Heart left ventricle (tissue), 16 donors: ENCODE data around the gene TTC23L. TPM values are rescaled to one million over a fixed set of nuclear protein-coding genes. Genes with fewer than 3 reads are reported as not detected.

ENCODE experiments used
- ATAC-seq, 4 donors: fragments of 200-7000 bp; cut with Tn5 transposase; one replicate each; pipeline ENCODE4 v1.9.1; 2020 to 2022; ENCODE audit warnings: moderate library complexity in 4 of 4, mild to moderate bottlenecking in 3 of 4, moderate number of reproducible peaks in 1 of 4
- DNase-seq, 5 donors: peaks; one replicate each; pipeline ENCODE4 v3.0.0-alpha.2; 2020
- H3K27ac ChIP-seq, 12 donors: fragments of 200-600 bp; sonication (generic) in 4 of 12; one replicate each; pipeline versions ENCODE4 v1.5.0 to v1.8.0; 2016 to 2022; ENCODE audit warnings: mild to moderate bottlenecking in 2 of 12
- H3K27me3 ChIP-seq, 9 donors: fragments of 200-600 bp; sonication (generic) in 2 of 9; one replicate each; pipeline versions ENCODE4 v1.5.1 to v1.8.0; 2016 to 2022; ENCODE audit warnings: mild to moderate bottlenecking in 3 of 9
- H3K36me3 ChIP-seq, 9 donors: fragments of 200-600 bp; sonication (generic) in 2 of 9; one replicate each; pipeline versions ENCODE4 v1.5.0 to v1.8.0; 2018 to 2022; ENCODE audit warnings: mild to moderate bottlenecking in 2 of 9
- H3K4me1 ChIP-seq, 12 donors: fragments of 200-600 bp; sonication (generic) in 4 of 12; one replicate each; pipeline versions ENCODE4 v1.5.0 to v1.8.0; 2016 to 2022; ENCODE audit warnings: mild to moderate bottlenecking in 3 of 12
- H3K4me3 ChIP-seq, 12 donors: fragments of 200-600 bp; sonication (generic) in 4 of 12; one replicate each; pipeline versions ENCODE4 v1.5.0 to v1.8.0; 2017 to 2022; ENCODE audit warnings: mild to moderate bottlenecking in 9 of 12, moderate library complexity in 4 of 12
- H3K9me3 ChIP-seq, 12 donors: fragments of 200-600 bp; sonication (generic) in 4 of 12; one replicate each; pipeline versions ENCODE4 v1.5.0 to v1.8.0; 2016 to 2022; ENCODE audit warnings: mild to moderate bottlenecking in 1 of 12
- CTCF ChIP-seq, 12 donors: fragments of 200-600 bp; sonication (generic) in 4 of 12; IDR thresholded peaks; one replicate each; pipeline versions ENCODE4 v1.5.0 to v1.8.0; 2018 to 2022; ENCODE audit warnings: antibody characterized with exemption in 12 of 12, mild to moderate bottlenecking in 5 of 12
- POLR2A ChIP-seq, 2 donors: fragments of 450-650 bp; IDR thresholded peaks; one replicate each; pipeline ENCODE4 v1.6.1; 2017; ENCODE audit warnings: antibody characterized with exemption in 2 of 2, mild to moderate bottlenecking in 2 of 2, moderate library complexity in 2 of 2
- WGBS, 4 donors: extraction: QIAGEN DNeasy Blood & Tissue Kit in 2 of 4; methylation state at CpG; one replicate each; pipeline versions ENCODE4 v1.1.5 to v1.1.7; 2013 to 2018; 5-methylcytosine and 5-hydroxymethylcytosine counted together
- intact Hi-C, 10 donors: fragments of 100-400 bp; cut with DNase I; formaldehyde crosslinking; loops; one replicate each; pipeline versions ENCODE4 v1.11.1 to v1.14.2; 2022
- polyA plus RNA-seq, 2 donors: library from polyadenylated mRNA; stranded (reverse); fragments of 200-250 nt; gene quantifications; one replicate each; pipeline ENCODE4 v1.2.3, GENCODE V29; 2013
- total RNA-seq, 9 donors: library from RNA; depleted of rRNA in 2 of 9; stranded (reverse); fragments of >200 nt in 2 of 9; fragmentation: NEBNext Ultra II Directional in 3 of 9; extraction: Animal tissue kit (Norgen Biotek cat#: 25700) in 3 of 9; gene quantifications; one replicate each; pipeline versions ENCODE4 v1.1.0 to v1.2.4, GENCODE V29; 2016 to 2023
- donor health status: ischemic (EF 13 %, LVEDD 7.1; RV severe dilation, severe dysfunction).
- donor health status: healthy with polysubstance abuse.
- donor health status: DM: no; HTN: yes; CAD: no.
- donor health status: DM: no; HTN: no; CAD: no.
- donor health status: ischemic (EF 25% LVEDD 6.9; RV normal size, moderate dysfunction).
- donor health status: ischemic (EF 25% LVEDD 5.7; RV mildly dilated, moderate dysfunction).
- donor health status: healthy.
- donor health status: DM: yes; HTN: yes; CAD: no.
- donor health status: ischemic (EF 35%, LVEDD 5.7; RV mildly dilated, moderate dysfunction).
- donor health status: nonischemic (EF 11% LVEDD 7.7; RV severe dilation, severe dysfunction).
- donor health status: DM: yes; HTN: yes; CAD: no.
- donor health status: PGD.
- donor health status: ischemic (EF 29% LVEDD 5.4; RV normal size, mild dysfunction).
- donor health status: nonischemic (EF 23%, LVEDD 6.1; RV moderate dilation, normal function).

TTC23L gene
- total and polyA plus RNA-seq, 11 donors: 0.06 to 0.69 TPM; not detected in 9

- intact Hi-C loops: loop anchor here in 1 of 10 donors (10.0 kb wide), 1 partner anchor 1486 kb away; the partner anchor contains the start of gene TARS1
- WGBS, 4 donors: 0 to 3% (median 2%) methylated on average over 3 of the region's 3 CpGs
- Histone ChIP-seq H3K27me3 (no peaks in the 10 kb centered on the region), H3K4me3 (peak overlapping the region; percentile 56 to 95 (median 86)), H3K9me3 (no peaks in the 10 kb centered on the region), H3K4me1 (peaks cover 0 to 26% (median 18%) of the 10 kb centered on the region in 12 donors), H3K27ac (peak overlapping the region; percentile 61 to 97 (median 92)), H3K36me3 (peaks cover 0 to 38% (median 20%) of the 10 kb centered on the region in 9 donors)
- ATAC-seq (no peak), DNase-seq (no peak)
- TF ChIP-seq CTCF (IDR thresholded peaks at IDR 0.05) (no peak), POLR2A (IDR thresholded peaks at IDR 0.05) (no peak)
Observed at GRCh38 chr5:34930462-34930844, 91.5 kb downstream of the TTC23L start.

- TF ChIP-seq CTCF (IDR thresholded peaks at IDR 0.05) (no peak), POLR2A (IDR thresholded peaks at IDR 0.05) (no peak)
- Histone ChIP-seq H3K9me3 (no peaks in the 10 kb centered on the region), H3K27me3 (no peaks in the 10 kb centered on the region), H3K4me3 (peak overlapping the region; percentile 56 to 95 (median 86)), H3K4me1 (peaks cover 0 to 26% (median 18%) of the 10 kb centered on the region in 12 donors), H3K36me3 (peaks cover 0 to 38% (median 20%) of the 10 kb centered on the region in 9 donors), H3K27ac (peak overlapping the region in 9 of 12 donors; percentile 85 to 97 (median 92))
- DNase-seq (no peak), ATAC-seq (no peak)
- intact Hi-C loops: loop anchor here in 1 of 10 donors (10.0 kb wide), 1 partner anchor 1486 kb away; the partner anchor contains the start of gene TARS1
- WGBS, 4 donors: 70 to 74% (median 73%) methylated on average over 4 of the region's 4 CpGs
Observed at GRCh38 chr5:34930870-34931269, 91.9 kb downstream of the TTC23L start.

GRCh38 chr5:34932947-34933346 is 94.0 kb downstream of the TTC23L start:
- H3K9me3 ChIP-seq: no peaks in the 10 kb centered on the region
- no peaks in the 10 kb centered on the region for H3K27me3 ChIP-seq
- TF ChIP-seq CTCF (IDR thresholded peaks at IDR 0.05) (no peak), POLR2A (IDR thresholded peaks at IDR 0.05) (no peak)
- no peak overlapping the region for H3K27ac ChIP-seq
- peaks cover 0 to 26% (median 18%) of the 10 kb centered on the region in 12 donors for H3K4me1 ChIP-seq
- ATAC-seq (no peak), DNase-seq (no peak)
- 80 to 94% (median 93%) methylated on average over 2 of the region's 2 CpGs for WGBS, 4 donors
- intact Hi-C loops: loop anchor here in 1 of 10 donors (10.0 kb wide), 1 partner anchor 1488 kb away; the partner anchor contains the start of gene TARS1
- H3K36me3 ChIP-seq: peaks cover 0 to 46% (median 27%) of the 10 kb centered on the region in 9 donors
- no peak overlapping the region for H3K4me3 ChIP-seq

- H3K4me1 ChIP-seq: peaks cover 0 to 14% (median 2%) of the 10 kb centered on the region in 12 donors
- H3K27ac ChIP-seq: no peak overlapping the region
- H3K27me3 ChIP-seq: no peaks in the 10 kb centered on the region
- TF ChIP-seq CTCF (IDR thresholded peaks at IDR 0.05) (no peak), POLR2A (IDR thresholded peaks at IDR 0.05) (no peak)
- ATAC-seq: no peak
- H3K36me3 ChIP-seq: peaks cover 0 to 99% (median 94%) of the 10 kb centered on the region in 9 donors
- DNase-seq: no peak
- 70 to 80% (median 77%) methylated on average over 3 of the region's 3 CpGs for WGBS, 4 donors
- H3K4me3 ChIP-seq: no peak overlapping the region
- intact Hi-C loops: no loop called here
- no peaks in the 10 kb centered on the region for H3K9me3 ChIP-seq
Observed at GRCh38 chr5:34941936-34942335, 103.0 kb downstream of the TTC23L start.
